Uterus (tissue), 2 donors: ENCODE data around the gene CDCA3.
"Not testable (repeated sequence)": the region's sequence is repeated elsewhere in the genome, so short reads cannot be mapped to it uniquely, and the experiment has no call there.

Experiments
- POLR2A ChIP-seq, 2 donors: fragments of 450-650 bp; IDR thresholded peaks; one replicate each; pipeline ENCODE4 v1.6.1; 2016; ENCODE audit warnings: antibody characterized with exemption in 2 of 2, mild to moderate bottlenecking in 1 of 2, moderate library complexity in 1 of 2
- TF ChIP-seq, protein P1 (sequence below), 4 experiments: fragments of 200-600 bp in 2 of 4; fragments of 450-650 bp in 2 of 4; sonication (generic) in 2 of 4; IDR thresholded peaks; one replicate each; pipeline ENCODE4 v1.5.1; 2016 to 2019; ENCODE audit warnings: antibody characterized with exemption in 4 of 4, mild to moderate bottlenecking in 2 of 4, moderate library complexity in 1 of 4

GRCh38 chr12:6889775-6890573 is 38.9 kb upstream of the CDCA3 start:
- TF ChIP-seq, protein P1, sequence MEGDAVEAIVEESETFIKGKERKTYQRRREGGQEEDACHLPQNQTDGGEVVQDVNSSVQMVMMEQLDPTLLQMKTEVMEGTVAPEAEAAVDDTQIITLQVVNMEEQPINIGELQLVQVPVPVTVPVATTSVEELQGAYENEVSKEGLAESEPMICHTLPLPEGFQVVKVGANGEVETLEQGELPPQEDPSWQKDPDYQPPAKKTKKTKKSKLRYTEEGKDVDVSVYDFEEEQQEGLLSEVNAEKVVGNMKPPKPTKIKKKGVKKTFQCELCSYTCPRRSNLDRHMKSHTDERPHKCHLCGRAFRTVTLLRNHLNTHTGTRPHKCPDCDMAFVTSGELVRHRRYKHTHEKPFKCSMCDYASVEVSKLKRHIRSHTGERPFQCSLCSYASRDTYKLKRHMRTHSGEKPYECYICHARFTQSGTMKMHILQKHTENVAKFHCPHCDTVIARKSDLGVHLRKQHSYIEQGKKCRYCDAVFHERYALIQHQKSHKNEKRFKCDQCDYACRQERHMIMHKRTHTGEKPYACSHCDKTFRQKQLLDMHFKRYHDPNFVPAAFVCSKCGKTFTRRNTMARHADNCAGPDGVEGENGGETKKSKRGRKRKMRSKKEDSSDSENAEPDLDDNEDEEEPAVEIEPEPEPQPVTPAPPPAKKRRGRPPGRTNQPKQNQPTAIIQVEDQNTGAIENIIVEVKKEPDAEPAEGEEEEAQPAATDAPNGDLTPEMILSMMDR (IDR thresholded peaks at IDR 0.05), result not testable (repeated sequence)
- not testable (repeated sequence) for TF ChIP-seq POLR2A (IDR thresholded peaks at IDR 0.05)
